ENCODE measurements around the gene PADI2. TPM values are rescaled to one million over a fixed set of nuclear protein-coding genes. Genes with fewer than 3 reads are reported as not detected.

PADI2 gene
- total RNA-seq, 1 experiment from 2014 or later: 3.0 TPM

DNA sequence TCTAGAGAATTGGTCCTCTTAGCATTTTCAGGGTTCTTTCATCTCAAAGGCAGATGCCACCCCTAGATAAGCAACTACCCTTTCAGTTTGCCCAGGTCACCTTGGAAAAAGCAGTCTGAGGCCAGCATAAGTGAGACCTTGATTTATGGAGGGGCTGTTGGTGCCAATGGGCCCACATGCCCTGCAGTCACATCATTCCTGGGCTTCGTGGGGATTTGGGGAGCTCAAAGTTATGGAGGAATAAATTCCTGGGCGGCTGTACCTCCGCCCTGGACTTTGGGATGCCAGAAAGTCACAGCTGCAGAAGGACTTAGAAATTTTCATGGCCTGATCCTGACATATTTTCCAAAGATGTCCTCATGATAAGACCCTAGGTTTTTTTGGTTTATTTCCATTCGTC is 62.7 kb downstream of the PADI2 start:
- no peak overlapping the region; a peak in 1 of 7 replicates for H3K27ac Mint-ChIP-seq
- no peak overlapping the region for H4K5ac ChIP-seq (ENCODE audit: insufficient read length, low read depth, low read length)
- DNase-seq: no peak
- H3K9me3 Mint-ChIP-seq: no peaks in the 10 kb centered on the region
- H2BK12ac ChIP-seq (ENCODE audit: insufficient read length, low read depth, low read length): no peak overlapping the region
- no peak overlapping the region for H3K27ac ChIP-seq (ENCODE audit: insufficient read length, low read depth, low read length)
- H2BK120ac ChIP-seq (ENCODE audit: low read depth, low read length, poor library complexity, severe bottlenecking): no peak overlapping the region
- no peak overlapping the region for H3K18ac ChIP-seq (ENCODE audit: insufficient read length, low read depth, low read length)
- no peak overlapping the region for H4K91ac ChIP-seq (ENCODE audit: insufficient read length, low read depth, low read length)
- peaks cover 5% of the 10 kb centered on the region for H3K23me2 ChIP-seq (ENCODE audit: insufficient read length, low read depth, low read length, poor library complexity, severe bottlenecking)
- no peak overlapping the region for H3K23ac ChIP-seq (ENCODE audit: insufficient read length, low read depth, low read length)
- no peak overlapping the region; a peak in 1 of 5 replicates for H3K4me3 Mint-ChIP-seq
- no peak for TF ChIP-seq CTCF (conservative IDR thresholded peaks at IDR 0.05)
- no peak overlapping the region for H3K4me2 ChIP-seq (ENCODE audit: insufficient read depth, insufficient read length, low read length)
- H3K79me1 ChIP-seq (ENCODE audit: insufficient read depth, low read depth, low read length, poor library complexity, severe bottlenecking): peaks cover 12% of the 10 kb centered on the region
- H3K27me3 ChIP-seq (ENCODE audit: insufficient read depth, low read length): peaks cover 2% of the 10 kb centered on the region; the same call in 1 of the 2 replicates
- peaks cover 16 to 25% of the 10 kb centered on the region in 2 experiments for H3K4me1 Mint-ChIP-seq
- no peak overlapping the region for H2AFZ ChIP-seq (ENCODE audit: low read length)
- H2AK5ac ChIP-seq (ENCODE audit: insufficient read length, low read length): no peak overlapping the region
- H3K4me1 ChIP-seq (ENCODE audit: insufficient read depth, low read length): peaks cover 6% of the 10 kb centered on the region; the same call in 1 of the 2 replicates
- no peak overlapping the region for H3K9ac ChIP-seq (ENCODE audit: extremely low read depth, insufficient read length, low read length)
- peaks cover 11% of the 10 kb centered on the region for H3K79me2 ChIP-seq (ENCODE audit: insufficient read depth, low read length)
- H2BK15ac ChIP-seq (ENCODE audit: low read depth, low read length): no peak overlapping the region
- H4K20me1 ChIP-seq (ENCODE audit: control insufficient read depth, insufficient read depth, insufficient read length): no peaks in the 10 kb centered on the region
- H3K56ac ChIP-seq (ENCODE audit: insufficient read length, low read depth, low read length): no peak overlapping the region
- no peak overlapping the region for H2BK20ac ChIP-seq (ENCODE audit: low read depth, low read length, poor library complexity, severe bottlenecking)
- no peaks in the 10 kb centered on the region for H3K9me3 ChIP-seq (ENCODE audit: control insufficient read depth, low read depth, low read length)
- peaks cover 0 to under 1% (median under 1%) of the 10 kb centered on the region in 3 experiments; a peak in 2 of 7 replicates for H3K36me3 Mint-ChIP-seq (ENCODE audit: insufficient read depth in 1 of 3, low read depth in 3 of 3)
- H3K27me3 Mint-ChIP-seq (ENCODE audit: low read depth): peaks cover 12% of the 10 kb centered on the region
- no CpG with 5 or more reads among the region's 4 CpGs for WGBS (ENCODE audit: extremely low coverage, insufficient read length, low lambda C conversion rate)
- no peak overlapping the region for H3K4ac ChIP-seq (ENCODE audit: low read depth, low read length)
- no peak overlapping the region for H2BK5ac ChIP-seq (ENCODE audit: insufficient read length, low read length)
- no peak overlapping the region for H4K8ac ChIP-seq (replicated peaks; ENCODE audit: insufficient read length, low read depth, low read length)
- no peak overlapping the region for H3K14ac ChIP-seq (ENCODE audit: insufficient read depth, low read length)
- H3T11ph ChIP-seq (ENCODE audit: low read length): no peak overlapping the region
